NCI-H1105 (cell line): Measurements from ENCODE around the gene SPAG7.

Experiments
- DNase-seq: peaks from one replicate; lab custom pipeline; 2025; lab: John Stamatoyannopoulos, UW

SPAG7 gene, protein sequence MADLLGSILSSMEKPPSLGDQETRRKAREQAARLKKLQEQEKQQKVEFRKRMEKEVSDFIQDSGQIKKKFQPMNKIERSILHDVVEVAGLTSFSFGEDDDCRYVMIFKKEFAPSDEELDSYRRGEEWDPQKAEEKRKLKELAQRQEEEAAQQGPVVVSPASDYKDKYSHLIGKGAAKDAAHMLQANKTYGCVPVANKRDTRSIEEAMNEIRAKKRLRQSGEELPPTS

GRCh38 chr17:4967539-4968485, at the start of gene SPAG7:
TSS of gene SPAG7 (minus strand) at chr17:4967817. CDS start at chr17:4967804, 13 bp downstream.
- peak; percentile 96 for DNase-seq

DNA sequence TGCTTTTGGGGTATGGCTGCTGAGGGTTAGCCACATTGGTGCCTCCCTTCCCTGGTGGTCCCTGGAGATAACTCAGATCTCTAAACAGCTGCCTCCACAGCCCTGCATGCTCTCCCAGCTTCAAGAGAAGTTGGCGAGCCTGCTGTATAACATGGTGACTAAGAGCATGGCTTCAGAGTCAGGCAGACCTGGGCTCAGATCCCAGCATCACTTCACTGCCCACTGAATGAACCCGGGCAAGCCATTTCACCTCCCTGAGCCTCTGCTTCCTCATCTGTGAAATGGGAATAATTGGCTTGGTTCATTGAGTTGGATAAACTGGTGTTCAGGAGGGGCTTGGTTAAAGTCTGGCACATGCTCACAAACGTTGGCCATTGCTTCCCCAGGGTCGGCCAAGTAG, 46.7 kb upstream of the SPAG7 start:
- DNase-seq, result no peak

DNA sequence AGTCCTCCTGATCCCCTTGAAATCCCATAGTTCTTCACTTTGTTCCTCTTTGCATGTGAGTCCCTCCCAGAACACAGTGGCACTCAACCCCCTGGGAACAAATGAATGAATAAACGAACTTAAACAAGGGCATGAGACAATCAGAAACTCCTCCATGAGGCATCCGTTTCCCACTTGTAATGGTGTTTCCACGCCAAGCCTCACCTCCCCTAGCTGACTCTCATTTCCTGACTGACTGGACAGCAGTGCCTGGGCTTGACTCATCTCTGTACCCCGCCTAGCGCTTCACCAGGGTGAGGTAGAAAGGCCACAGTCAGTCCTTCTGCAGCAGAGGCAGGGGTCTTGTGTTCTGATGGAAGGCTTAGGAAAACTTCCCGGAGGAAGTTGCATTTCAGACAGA, 44.3 kb upstream of the SPAG7 start:
- no peak for DNase-seq

DNA sequence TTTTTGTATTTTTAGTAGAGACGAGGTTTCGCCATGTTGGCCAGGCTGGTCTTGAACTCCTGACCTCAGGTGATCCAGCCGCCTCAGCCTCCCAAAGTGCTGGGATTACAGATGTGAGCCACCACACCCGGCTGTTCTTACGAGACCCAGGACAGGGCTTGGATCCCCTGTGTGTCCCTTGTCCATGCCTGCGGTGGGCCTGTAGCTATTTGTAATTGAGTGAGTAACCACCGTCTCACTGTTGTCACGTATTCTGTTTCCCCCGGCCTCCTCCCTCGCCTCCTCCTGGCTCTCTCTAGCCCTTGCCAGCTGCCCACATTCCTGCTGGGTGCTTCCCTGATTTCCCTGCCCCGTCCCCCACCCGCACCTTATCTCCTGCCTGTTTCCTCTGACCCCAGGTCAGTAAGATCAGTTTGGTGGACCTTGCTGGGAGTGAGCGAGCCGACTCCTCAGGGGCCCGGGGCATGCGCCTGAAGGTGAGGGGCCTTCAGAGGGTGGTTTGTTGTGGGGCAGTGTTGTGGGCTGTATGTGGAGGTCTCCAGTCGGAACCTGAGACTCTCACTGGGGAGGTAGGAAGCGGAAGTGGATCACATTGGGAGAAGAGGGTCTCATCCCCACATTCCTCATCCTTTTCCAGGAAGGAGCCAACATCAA, 35.7 kb upstream of the SPAG7 start:
- DNase-seq, result no peak

- no peak for DNase-seq
Measured at GRCh38 chr17:5002121-5002788, 34.6 kb upstream of the SPAG7 start.

- no peak for DNase-seq
Measured at GRCh38 chr17:5000237-5000639, 32.6 kb upstream of the SPAG7 start.

DNA sequence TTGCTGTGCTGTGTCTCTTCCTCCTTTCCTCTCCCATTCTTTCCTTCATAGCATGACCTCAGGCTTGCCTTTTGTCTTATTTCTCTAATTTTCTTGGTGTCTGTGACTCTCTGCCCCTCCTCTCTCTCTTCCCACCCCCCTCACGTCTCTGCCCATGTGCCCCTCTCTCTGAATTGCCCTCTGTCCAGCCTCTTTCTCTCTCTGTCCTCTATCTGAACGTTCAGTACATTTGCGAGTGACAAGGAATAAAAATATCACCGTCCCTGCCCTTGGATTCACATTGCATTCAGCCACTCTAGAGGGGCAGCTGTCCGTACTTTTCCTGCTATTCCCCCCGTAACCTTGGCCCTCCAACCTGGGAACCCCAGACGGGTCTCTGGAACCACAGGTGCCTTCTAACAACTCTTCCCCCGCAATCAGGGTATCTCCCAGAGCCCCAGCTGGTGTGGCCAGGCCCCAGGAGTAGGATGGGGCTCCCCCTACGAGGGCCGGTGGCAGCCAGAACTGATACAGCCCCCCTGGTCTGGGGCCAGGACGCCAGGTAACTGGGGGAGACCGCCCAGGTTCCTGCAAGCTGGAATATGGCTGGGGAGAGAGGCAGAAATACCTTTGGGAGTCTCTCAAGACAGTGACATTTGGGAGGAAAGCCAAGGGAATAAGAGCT, 31.9 kb upstream of the SPAG7 start:
- DNase-seq, result no peak

DNA sequence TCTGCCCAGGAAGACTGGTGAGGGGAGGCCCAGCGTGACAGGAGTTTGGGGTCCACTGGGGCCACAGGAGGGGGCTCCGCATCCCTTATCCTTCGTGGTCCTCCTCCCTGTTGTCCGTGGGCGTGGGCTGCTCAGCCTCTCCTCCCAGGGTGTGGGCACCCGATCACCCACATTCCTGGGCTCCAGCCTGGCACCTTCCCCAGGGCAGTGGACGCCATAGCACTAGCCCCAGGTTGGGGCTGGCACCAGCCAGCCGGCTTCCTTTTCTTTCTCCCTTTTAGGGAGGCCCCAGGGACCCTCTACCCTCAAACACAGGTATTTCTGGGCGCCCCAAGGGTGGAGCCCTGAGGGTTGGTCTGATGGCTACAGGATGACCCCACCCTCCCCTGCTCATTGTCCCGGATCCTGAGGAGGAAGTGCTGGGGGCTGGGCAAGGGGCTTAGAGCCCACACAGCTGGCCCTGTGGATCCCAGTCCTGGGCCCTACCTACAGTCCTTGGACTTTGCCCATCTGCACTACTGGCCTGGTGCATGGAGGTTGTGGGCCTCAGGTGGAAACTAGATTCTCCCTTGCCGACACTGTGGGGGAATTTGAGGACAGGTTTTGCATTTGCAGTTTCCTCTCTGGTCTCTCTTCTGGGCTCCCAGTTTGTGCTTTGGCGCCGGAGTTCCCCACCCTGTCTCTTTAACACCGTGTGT, 31.3 kb upstream of the SPAG7 start:
- DNase-seq, result no peak

GRCh38 chr17:4998027-4998731, 30.6 kb upstream of the SPAG7 start:
- no peak for DNase-seq

DNA sequence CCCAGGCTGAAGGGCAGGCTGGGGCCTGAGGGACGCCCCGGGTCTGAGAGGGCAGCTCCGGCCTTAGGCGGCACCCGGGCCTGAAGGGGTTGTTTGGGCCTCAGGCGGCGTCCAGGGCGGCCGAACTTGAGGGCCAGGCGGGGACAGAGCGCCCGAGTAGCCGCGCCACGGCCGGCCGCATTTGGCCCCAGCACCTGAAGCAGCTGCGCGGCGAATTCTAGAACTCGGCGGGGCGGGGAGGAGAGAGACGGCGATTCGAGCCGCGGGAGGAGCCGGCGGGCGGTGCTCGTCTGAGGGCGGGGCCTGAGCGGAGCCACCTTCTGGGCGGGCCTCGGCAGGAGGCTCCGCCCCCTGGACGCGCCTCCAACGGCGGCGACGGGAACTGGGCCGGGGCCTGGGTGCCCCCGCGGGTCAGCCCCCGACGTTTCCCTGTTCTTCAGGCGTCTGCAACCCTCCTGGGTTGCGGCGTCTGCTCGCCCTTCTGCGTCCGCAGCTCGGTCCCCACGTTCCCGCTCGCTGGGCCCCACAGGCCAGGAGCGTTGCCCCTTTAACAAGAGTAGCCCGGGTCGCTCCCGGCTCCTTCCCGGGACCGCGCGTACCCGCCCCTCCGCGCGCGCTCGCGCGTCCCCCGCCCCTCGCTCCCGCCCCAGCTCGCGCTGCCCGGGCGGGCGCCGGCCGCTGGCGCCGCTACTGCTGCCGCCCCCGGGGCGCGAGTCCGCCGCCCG, 29.8 kb upstream of the SPAG7 start, which contains the start of the genes INCA1 and KIF1C:
INCA1 (minus strand) TSS at position 221 of the 725 bp plus-strand sequence. CDS start 3,085 bp downstream, outside the sequence.
KIF1C (plus strand) TSS at position 649 of the 725 bp plus-strand sequence. CDS start 2,297 bp downstream, outside the sequence.
- peak; percentile 94 for DNase-seq

DNA sequence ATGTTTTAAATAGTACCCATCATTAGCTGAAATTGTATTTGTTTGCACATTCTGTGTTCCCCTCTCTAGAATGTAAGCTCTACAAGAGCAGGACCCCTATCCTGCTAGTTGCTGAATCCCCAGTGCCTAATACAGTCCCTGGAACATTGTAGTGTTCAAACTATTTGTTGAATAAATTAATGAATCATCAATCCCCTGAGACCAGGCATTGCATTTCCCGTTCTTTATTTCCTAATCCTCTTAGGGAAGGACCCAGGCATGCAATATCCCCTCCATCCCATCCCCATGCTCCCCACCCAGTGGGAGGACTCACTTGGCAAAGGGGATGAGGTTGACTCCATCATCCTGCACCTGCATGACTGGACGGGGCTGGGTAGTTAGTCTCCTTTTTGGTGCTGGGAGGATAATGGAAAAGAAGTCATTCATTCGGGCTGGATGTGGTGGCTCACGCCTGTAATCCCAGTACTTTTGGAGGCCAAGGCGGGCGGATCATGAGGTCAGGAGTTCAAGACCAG, 26.5 kb upstream of the SPAG7 start:
- DNase-seq, result no peak

- no peak for DNase-seq
Measured at GRCh38 chr17:4987767-4988567, 20.4 kb upstream of the SPAG7 start.

GRCh38 chr17:4986951-4987766, 19.5 kb upstream of the SPAG7 start, which contains the start of gene CAMTA2:
TSS of gene CAMTA2 (minus strand) at chr17:4987675. CDS start at chr17:4986222, 1,453 bp downstream.
- peak; percentile 93 for DNase-seq

DNA sequence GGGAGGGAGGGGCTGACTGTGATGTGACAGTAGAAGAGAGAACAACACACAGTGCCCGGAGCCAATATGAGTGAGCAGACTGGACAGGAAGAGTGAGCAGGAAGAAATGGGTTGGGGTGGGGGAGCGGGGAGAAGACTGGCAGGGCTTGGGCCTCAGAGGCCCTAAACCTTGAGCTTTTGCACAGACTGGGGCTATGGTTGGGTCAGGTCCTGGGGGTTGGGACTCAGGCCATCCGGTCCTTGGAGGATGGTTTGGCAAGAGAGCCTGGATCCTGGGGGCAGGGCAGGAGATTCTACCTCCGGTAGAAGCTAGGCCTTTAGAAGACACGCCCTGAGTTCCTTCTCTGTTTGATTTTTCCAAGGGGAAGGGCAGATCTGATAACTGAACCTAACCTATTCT, 18.8 kb upstream of the SPAG7 start:
- DNase-seq, result no peak

DNA sequence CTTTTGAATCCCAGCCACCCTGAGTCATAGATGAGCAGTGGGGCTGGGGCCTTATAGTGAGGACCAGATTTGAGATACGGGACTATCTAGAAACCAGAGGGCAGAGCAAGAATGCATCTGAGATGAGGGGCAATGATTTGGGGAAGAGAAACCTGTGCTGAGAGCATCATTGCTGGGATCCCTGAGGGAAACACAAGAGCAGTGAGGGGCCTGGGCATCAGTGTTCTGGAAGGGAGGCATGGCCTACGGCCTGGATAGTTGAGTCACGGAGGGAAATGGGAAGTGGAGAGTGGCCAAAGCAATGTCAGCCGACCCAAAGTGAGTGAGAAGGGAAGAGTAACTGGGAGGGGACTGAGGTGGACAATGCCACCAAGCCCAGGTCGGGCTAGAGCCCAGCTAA, 14.7 kb upstream of the SPAG7 start:
- no peak for DNase-seq

- DNase-seq, result peak; percentile 28
Measured at GRCh38 chr17:4980644-4981216, 13.1 kb upstream of the SPAG7 start.

DNA sequence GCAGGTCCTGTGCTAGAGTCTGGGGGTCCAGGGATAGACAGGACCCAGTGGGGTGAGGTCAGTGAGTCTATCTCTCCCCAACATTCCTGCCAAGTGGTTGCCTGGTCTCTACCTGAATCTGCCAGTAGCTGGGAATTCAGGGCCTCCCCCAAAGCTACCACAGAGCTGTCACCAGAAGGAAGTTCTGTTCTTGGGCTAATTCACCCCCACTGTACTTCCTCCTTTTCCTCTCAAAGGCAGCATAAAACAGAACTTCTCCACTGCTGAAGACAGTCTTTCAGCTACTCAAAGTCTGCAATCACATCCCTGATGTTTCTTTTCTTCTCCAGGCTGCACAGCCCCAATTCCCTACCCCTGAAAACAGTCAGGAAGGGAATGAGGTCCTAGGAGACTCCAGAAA, 11.1 kb upstream of the SPAG7 start:
- DNase-seq, result no peak
